ENCODE data around the gene PIK3AP1.

Gene PIK3AP1

GRCh38 chr10:96646301-96646700 lies 74.0 kb downstream of the PIK3AP1 start:
- no peak for DNase-seq (ENCODE audit: extremely low read depth in 1 of 2, low read depth in 1 of 2)

- no peak for DNase-seq (ENCODE audit: extremely low read depth in 1 of 2, low read depth in 1 of 2)
These were observed 75.1 kb downstream of the PIK3AP1 start for GRCh38 chr10:96645191-96645721.

- no peak for DNase-seq (ENCODE audit: extremely low read depth in 1 of 2, low read depth in 1 of 2)
These were observed 76.4 kb downstream of the PIK3AP1 start for GRCh38 chr10:96643920-96644319.

GRCh38 chr10:96642973-96643372 lies 77.3 kb downstream of the PIK3AP1 start:
- peak; percentile 19 to 33 for DNase-seq (ENCODE audit: extremely low read depth in 1 of 2, low read depth in 1 of 2)

GRCh38 chr10:96642530-96642929 lies 77.8 kb downstream of the PIK3AP1 start:
- DNase-seq (ENCODE audit: extremely low read depth in 1 of 2, low read depth in 1 of 2), result no peak

GRCh38 chr10:96641396-96642295 lies 78.7 kb downstream of the PIK3AP1 start:
- no peak for DNase-seq (ENCODE audit: extremely low read depth in 1 of 2, low read depth in 1 of 2)

- DNase-seq (ENCODE audit: extremely low read depth in 1 of 2, low read depth in 1 of 2), result no peak
These were observed 80.4 kb downstream of the PIK3AP1 start for GRCh38 chr10:96639899-96640298.

GRCh38 chr10:96638696-96639095 lies 81.6 kb downstream of the PIK3AP1 start:
- DNase-seq (ENCODE audit: extremely low read depth in 1 of 2, low read depth in 1 of 2), result no peak

GRCh38 chr10:96638120-96638519 lies 82.2 kb downstream of the PIK3AP1 start:
- no peak for DNase-seq (ENCODE audit: extremely low read depth in 1 of 2, low read depth in 1 of 2)

- no peak for DNase-seq (ENCODE audit: extremely low read depth in 1 of 2, low read depth in 1 of 2)
These were observed 82.6 kb downstream of the PIK3AP1 start for GRCh38 chr10:96637709-96638108.

- DNase-seq (ENCODE audit: extremely low read depth in 1 of 2, low read depth in 1 of 2), result no peak
These were observed 83.8 kb downstream of the PIK3AP1 start for GRCh38 chr10:96636551-96636950.

- DNase-seq (ENCODE audit: extremely low read depth in 1 of 2, low read depth in 1 of 2), result no peak
These were observed 87.2 kb downstream of the PIK3AP1 start for GRCh38 chr10:96632974-96633710.

- DNase-seq (ENCODE audit: extremely low read depth in 1 of 2, low read depth in 1 of 2), result no peak
These were observed 93.0 kb downstream of the PIK3AP1 start for GRCh38 chr10:96627292-96627691.

GRCh38 chr10:96626795-96627194 lies 93.5 kb downstream of the PIK3AP1 start:
- DNase-seq (ENCODE audit: extremely low read depth in 1 of 2, low read depth in 1 of 2), result no peak

- DNase-seq (ENCODE audit: extremely low read depth in 1 of 2, low read depth in 1 of 2), result no peak
These were observed 95.1 kb downstream of the PIK3AP1 start for GRCh38 chr10:96625173-96625572.

GRCh38 chr10:96622013-96622787 lies 98.1 kb downstream of the PIK3AP1 start:
- DNase-seq (ENCODE audit: extremely low read depth in 1 of 2, low read depth in 1 of 2), result no peak

- DNase-seq (ENCODE audit: extremely low read depth in 1 of 2, low read depth in 1 of 2), result no peak
These were observed 100.2 kb downstream of the PIK3AP1 start for GRCh38 chr10:96619796-96620773.

- DNase-seq (ENCODE audit: extremely low read depth in 1 of 2, low read depth in 1 of 2), result no peak
These were observed 101.2 kb downstream of the PIK3AP1 start for GRCh38 chr10:96619120-96619519.

GRCh38 chr10:96618653-96619052 lies 101.7 kb downstream of the PIK3AP1 start:
- no peak for DNase-seq (ENCODE audit: extremely low read depth in 1 of 2, low read depth in 1 of 2)

GRCh38 chr10:96616961-96617360 lies 103.4 kb downstream of the PIK3AP1 start:
- no peak for DNase-seq (ENCODE audit: extremely low read depth in 1 of 2, low read depth in 1 of 2)
